Measurements from ENCODE around the gene TAF4.

- peak; percentile 45 for TF ChIP-seq POLR2A (IDR thresholded peaks at IDR 0.05; ENCODE audit: low read length)
- TF ChIP-seq GATA1 (IDR thresholded peaks at IDR 0.05; ENCODE audit: low read depth, low read length) = no peak
These were observed 780 bp upstream of the TAF4 start for GRCh38 chr20:62066339-62066982.
